NCI-H1694 treated with DMSO at 0.1 percent for 48 hours (cell line): ENCODE measurements around the gene BCKDHB.
"Not testable (repeated sequence)": the region's sequence is repeated elsewhere in the genome, so short reads cannot be mapped to it uniquely, and the experiment has no call there.

Experiments
- DNase-seq: peaks from one replicate; lab custom pipeline; 2025; lab: John Stamatoyannopoulos, UW

BCKDHB gene

DNA sequence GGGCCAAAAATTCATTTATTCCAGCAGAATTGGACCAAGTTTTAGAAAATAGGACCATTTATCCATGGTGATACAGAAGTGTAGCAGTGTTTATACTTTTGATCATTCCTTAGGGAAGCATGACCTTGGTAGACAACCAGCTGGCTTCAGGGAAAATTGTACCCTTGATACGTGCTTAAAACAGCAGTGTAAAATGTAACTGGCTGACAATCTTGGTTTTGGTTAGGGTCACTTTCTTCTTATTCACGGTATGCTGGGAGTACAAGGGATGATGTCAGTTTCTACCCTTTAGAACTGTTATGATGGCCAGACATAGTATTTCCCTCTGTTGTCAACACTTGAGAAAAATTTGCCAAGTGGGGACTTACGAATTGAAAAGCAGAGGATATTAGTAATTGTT is 157.1 kb downstream of the BCKDHB start:
- no peak for DNase-seq

DNA sequence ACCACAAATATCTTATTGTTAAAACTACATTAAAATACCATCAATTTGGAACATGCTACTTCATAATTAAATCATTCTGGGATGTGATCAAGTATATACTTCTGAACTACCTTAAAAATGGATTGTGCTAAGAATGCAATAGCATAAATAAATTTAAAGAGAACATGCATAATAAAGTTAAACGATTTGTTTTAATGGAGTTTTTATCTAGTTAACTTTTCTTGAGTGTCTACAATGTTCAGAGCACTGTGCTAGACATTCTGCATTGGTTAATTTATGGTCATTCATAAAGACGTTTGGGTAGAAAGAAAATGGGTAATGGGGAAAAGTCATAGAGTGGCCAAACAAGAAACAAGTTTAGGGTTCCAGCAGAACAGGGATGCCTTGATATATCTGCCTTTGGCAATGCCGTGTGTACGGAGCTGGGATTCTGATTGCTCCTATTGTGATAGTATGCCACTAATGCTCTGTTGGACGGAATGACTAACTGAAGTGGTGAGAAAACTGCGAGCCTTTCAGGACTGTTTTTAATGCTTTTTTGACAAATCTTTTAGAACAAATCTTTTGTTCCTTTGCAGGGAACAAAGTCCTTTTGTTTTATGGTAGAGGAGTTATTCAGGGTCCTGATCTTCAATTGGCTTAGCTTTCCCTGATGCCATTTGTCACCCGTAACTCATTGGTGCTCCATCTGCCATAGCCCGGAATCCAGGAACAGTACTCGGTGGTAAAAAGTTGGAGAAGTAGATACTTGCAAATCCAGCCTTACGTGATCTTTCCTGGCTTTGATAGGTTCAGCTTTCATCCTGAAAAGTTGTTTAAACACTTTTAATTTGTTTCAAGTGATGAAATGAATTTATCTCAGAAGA is 162.6 kb downstream of the BCKDHB start:
- DNase-seq, result no peak

- DNase-seq, result no peak
These were observed 164.6 kb downstream of the BCKDHB start for GRCh38 chr6:80271074-80271473.

DNA sequence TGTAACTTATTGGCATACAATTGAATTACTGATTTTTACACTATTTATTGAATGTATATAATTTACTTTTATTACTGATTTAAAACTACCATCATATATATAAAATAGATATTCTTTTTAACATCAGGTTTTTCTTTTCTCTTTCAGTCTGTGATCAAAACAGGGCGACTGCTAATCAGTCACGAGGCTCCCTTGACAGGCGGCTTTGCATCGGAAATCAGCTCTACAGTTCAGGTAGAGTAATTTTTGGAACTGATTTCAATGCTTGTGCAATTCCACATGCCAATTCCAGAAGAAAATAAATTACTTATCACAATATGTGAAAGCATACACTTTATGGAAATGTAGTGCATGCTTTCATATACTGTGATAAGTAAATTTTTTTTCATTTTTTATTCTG is 166.5 kb downstream of the BCKDHB start:
- no peak for DNase-seq

DNA sequence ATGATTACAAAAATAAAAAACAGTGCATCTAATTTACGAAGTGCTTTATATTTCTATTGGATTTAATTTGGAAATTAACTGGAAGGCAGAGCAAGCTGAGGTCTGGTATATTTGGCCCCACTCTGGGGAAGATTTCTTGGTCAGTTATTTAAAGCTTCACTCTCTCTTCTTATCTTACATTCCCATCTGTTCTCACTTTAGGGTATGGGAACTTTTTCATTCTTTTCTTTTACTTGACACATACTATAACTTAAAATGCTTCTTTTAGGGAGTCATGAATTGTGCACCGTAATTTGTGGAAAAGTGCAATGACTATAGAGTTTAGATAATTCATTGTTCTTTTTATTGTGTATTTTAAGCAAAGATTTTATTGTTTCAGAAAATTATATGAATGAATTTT is 170.4 kb downstream of the BCKDHB start:
- no peak for DNase-seq

GRCh38 chr6:80277501-80277900 is 171.0 kb downstream of the BCKDHB start:
- DNase-seq, result no peak

DNA sequence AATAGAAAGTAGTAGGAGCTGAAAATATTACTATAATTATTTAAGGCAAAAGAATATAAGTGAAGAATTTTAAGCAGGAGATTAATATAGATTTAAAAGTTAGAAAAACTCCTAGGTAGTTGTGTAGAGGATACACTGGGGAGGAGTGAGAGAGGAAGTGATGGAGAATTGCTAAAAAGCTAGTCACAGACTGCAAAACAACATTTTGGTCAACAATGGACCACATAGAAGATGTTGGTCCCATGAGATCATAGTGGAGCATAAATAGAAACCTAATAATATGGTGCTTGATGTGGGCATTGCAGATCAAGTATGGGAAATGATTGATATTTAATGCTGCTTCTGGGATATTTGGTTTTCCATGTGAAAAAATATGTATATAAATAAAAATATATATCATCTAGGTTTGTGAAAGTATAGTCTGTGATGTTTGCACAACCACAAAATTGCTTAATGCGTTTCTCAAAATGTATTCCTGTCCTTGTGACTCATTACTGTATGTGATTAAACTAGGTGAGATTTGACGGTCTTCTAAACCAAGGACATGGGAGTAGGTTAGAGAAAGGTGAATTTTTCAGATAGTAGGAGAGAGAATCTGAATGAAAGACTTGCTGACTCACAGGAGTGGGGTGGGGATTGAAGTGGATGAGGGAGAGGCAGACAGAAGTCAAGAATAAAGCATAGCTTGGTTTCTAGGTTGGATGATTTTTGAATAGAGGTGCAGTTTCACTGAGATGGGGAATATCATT is 174.0 kb downstream of the BCKDHB start:
- no peak for DNase-seq

- DNase-seq, result no peak
These were observed 176.6 kb downstream of the BCKDHB start for GRCh38 chr6:80282913-80283554.

- DNase-seq, result no peak
These were observed 180.6 kb downstream of the BCKDHB start for GRCh38 chr6:80287112-80287511.

- no peak for DNase-seq
These were observed 181.1 kb downstream of the BCKDHB start for GRCh38 chr6:80287607-80288006.

DNA sequence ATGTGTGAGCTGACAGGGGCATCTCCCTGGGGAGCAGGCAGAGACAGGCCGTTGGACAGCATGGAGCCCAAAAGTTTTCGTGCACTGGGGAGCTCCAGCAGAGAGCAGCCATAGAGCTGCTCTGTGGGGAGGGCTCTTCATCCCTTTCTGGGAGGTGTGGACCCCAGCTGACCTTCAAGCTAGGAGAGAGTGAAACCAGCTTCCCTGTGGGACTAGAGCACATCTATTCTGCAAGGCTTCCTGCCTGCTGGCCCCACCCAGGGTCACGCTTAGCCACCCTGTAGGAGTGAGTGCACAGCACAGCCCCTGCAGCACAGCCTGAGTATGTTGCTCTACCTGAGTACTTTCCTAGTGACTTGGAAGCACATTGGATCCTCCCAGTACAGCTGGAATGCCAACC is 183.3 kb downstream of the BCKDHB start:
- DNase-seq, result no peak

GRCh38 chr6:80294531-80294930 is 188.1 kb downstream of the BCKDHB start:
- not testable (repeated sequence) for DNase-seq

DNA sequence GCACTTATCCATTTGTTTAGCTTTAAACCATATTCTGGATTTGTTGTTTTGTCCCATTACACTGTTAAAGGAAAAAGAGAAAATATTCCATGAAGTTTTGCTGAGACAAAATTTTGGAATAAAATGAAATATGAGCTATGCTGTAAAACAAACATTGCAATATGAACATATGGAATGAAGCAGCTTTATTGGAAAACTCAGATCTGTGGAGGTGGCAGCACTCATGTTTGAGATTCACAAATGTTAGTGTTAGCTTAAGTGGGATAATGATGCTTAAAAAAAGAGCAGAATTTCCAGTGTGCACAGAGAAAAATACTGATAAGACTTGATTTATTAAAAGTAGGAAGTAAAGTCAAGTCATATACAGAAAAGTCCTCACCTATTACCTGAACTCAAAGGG is 196.2 kb downstream of the BCKDHB start:
- peak; percentile 1 for DNase-seq

DNA sequence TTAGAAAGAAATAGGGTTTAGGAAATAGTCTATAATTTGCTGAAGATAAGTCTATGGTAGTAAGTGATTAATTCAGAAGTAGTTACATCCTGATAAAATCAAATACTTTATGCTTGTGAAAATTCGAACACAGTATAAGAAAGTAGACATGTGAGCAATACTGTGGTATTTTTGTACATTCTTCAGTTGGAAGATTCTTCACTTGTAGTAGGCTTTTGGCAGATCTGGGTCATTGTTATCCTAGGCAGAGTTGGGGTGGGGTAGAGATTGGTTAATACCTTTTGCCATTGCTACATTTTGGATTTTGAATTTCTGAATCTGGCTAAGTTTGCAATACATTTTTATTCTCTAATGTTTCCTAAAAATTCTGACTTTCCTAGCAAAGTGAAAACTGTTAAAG is 197.5 kb downstream of the BCKDHB start:
- no peak for DNase-seq

- no peak for DNase-seq
These were observed 208.1 kb downstream of the BCKDHB start for GRCh38 chr6:80314531-80314930.

GRCh38 chr6:80316686-80317231 is 210.3 kb downstream of the BCKDHB start:
- no peak for DNase-seq

DNA sequence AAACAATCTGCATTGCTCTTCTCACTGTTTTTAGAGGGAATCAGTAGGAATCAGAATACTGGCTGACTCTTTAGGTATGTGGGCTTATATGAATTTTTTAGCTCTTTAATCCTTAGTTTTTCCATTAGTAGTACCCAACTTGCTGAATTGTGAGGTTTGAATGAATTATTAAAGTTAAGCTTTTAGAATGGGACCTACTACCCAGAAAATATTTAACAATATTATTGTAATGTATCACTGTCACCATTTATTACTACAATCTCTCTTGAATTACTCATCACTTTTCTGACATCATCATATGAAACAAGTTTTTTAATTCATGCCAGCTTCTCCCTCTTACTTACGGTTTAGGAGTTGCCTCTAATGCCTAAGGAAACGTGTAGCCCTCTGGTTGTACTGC is 212.7 kb downstream of the BCKDHB start:
- no peak for DNase-seq

DNA sequence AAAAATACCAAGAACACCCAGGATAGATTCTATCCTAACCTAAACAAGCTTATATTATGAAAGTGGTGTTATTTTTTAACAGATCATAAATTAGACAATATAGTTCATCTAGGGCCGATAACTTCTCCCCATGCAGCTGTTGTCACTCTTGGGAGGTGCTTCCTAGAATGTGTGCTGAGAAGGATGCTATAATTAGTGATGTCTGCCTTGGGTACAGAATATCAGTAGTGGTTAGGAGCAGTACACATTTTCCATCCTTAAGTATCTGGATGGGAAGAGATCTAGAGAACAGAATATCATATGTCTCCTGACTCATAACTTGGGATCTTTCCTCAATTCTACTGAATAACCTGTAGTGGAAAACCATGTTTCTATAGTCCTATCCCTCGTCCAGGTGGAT is 214.5 kb downstream of the BCKDHB start:
- no peak for DNase-seq

GRCh38 chr6:80325742-80326141 is 219.3 kb downstream of the BCKDHB start:
- no peak for DNase-seq

DNA sequence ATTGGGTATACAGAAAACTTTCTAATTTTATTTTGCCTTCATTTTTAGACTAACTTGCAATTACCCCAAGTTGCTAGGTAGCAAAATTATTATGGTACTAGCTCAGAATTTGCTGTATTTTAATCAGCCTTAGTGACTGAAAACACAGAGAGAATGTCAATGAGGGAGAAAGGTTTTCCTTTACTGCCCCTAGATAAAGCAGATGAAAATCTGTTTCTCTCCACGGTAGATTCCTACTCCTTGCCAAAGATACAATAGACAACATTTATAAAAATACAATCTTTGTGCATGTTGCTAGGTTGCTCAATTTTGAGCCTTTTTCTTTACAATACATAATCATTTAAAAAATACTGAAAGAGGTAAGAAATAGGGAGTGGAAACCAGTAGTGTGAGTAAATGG is 222.2 kb downstream of the BCKDHB start:
- no peak for DNase-seq

DNA sequence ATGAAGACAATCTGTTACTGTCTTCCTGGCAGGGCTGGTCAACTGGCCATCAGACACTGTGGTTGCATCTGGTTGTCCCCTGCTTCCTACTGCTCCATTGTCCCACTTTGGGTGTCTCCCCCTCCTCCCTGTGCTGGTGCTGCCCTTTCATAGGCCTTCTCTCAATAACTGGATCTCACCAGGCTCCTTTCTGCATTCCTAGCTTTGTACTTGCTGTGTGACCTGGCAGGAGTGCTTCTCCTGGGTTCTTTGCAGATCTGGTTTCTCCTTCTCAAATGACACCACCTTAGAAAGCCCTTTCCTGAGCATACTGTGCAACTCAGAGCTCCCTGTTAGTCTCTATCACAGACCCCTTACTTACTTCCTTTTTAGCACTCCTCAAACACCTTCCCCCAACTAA is 223.0 kb downstream of the BCKDHB start:
- DNase-seq, result no peak

DNA sequence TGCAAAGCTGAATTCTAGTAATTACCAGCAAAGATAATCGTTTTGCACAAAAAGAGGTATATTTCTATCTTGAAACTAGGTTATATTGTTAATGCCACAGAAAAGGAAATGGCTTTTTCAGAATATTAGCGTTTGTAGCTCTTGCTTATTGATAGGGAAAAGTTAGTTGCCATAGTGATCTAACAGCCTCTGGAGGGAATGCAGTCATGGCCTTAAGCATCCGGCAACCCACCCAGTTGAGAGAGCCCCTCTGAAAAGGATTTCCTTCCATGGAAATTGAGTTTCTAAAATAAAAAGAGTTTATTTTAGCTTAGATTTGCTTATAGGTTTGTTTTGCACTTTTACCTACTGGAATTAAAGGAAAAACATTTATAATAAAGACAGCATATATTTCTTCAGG is 224.5 kb downstream of the BCKDHB start:
- no peak for DNase-seq

DNA sequence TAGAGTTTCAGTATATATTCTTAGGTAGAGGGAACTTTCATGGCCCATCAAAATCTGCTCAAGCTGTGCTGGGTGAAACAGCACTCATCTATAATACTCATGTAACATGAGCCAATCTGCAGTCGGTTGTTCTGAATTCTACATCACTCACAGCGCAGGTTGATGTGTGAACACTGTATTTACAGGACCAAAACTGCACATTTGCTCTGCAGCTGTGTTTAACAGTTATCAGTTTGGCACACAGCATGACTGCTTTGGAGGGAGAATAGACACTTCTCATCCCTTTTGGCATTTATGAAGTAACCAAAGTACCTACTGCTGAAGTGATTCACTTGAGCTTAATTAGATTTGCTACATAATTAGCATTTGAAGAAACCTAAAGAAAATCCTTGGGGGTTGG is 225.1 kb downstream of the BCKDHB start:
- peak; percentile 38 for DNase-seq
